ENCODE measurements around the gene RTKN. TPM values are rescaled to one million over a fixed set of nuclear protein-coding genes. Genes with fewer than 3 reads are reported as not detected.

The RTKN gene
- total and polyA plus RNA-seq, 9 of the 15 experiments (the other 6 are each of a cell fraction or from before 2014, with no cell fraction given): 0.14 to 6.9 (median 3.6) TPM

- peak within 1 kb of the TSS; percentile 92 for H3K27ac ChIP-seq (ENCODE audit: extremely low read depth, low read depth, low read length)
- H3K9ac ChIP-seq (ENCODE audit: insufficient read depth in 1 of 2, low read depth in 2 of 2, low read length in 2 of 2): peak within 1 kb of the TSS; percentile 83 to 93
- no peaks in the 10 kb centered on the region for H3K27me3 ChIP-seq (ENCODE audit: control insufficient read depth in 2 of 2, insufficient read depth in 2 of 2, low read length in 2 of 2)
- BruUV-seq (replicated peaks): TSS peak; percentile 94
- peaks cover 8 to 23% of the 10 kb centered on the region in 2 experiments; a peak in 4 of 5 replicates for H3K4me1 ChIP-seq (replicated peaks in 1 of 2; ENCODE audit: control insufficient read depth in 2 of 2, insufficient read depth in 2 of 2, low read length in 2 of 2)
- intact Hi-C loops (cut with micrococcal nuclease): loop anchor here (1.0 to 2.0 kb wide), 5 partner anchors 20 to 104 kb away; partner anchors contain the start of genes AUP1, HTRA2 and INO80B
- under 1% methylated on average over 38 of the region's 50 CpGs for WGBS (ENCODE audit: insufficient coverage, low coverage, missing lambda C conversion rate)
- no peaks in the 10 kb centered on the region for H3K9me1 ChIP-seq (ENCODE audit: control insufficient read depth, insufficient read depth, low read length)
- peaks cover 32% of the 10 kb centered on the region for H3K79me2 ChIP-seq (ENCODE audit: control insufficient read depth, insufficient read depth, low read length)
- CTCF ChIA-PET (ENCODE audit: low intra/inter-chr PET ratio): interaction anchor here (0.6 to 2.0 kb wide), 5 partner anchors 28 to 105 kb away, joined by 3 to 12 read pairs (median 4); partner anchors contain the start of gene INO80B
- POLR2A ChIA-PET: interaction anchor here (0.6 to 3.9 kb wide), 13 partner anchors 11 to 107 kb away, joined by 3 to 28 read pairs (median 5); partner anchors contain the start of genes AUP1, HTRA2, INO80B and MOGS
- H3K4me2 ChIP-seq (ENCODE audit: insufficient read depth, low read length): peak within 1 kb of the TSS; percentile 99
- no peaks in the 10 kb centered on the region for H3K9me3 ChIP-seq (replicated peaks; ENCODE audit: control insufficient read depth, insufficient read depth, low read depth, low read length)
- peak; percentile 95 for ATAC-seq
- H3K4me3 ChIP-seq: peak within 1 kb of the TSS; percentile 86
- H4K20me1 ChIP-seq (replicated peaks; ENCODE audit: control insufficient read depth, insufficient read depth, low read length): no peaks in the 10 kb centered on the region; the same call in 1 of the 2 replicates
- peak within 1 kb of the TSS; percentile 100 for H2AFZ ChIP-seq (ENCODE audit: low read depth, low read length)
- in situ Hi-C loops (cut with MboI): no loop called here
- DNase-seq (ENCODE audit: extremely low read depth in 1 of 4, low spot score in 3 of 4): peak; percentile 90 to 96 (median 91)
- peak; percentile 95 for FAIRE-seq
- H3K36me3 ChIP-seq (ENCODE audit: control insufficient read depth, insufficient read depth, low read length): peaks cover 26% of the 10 kb centered on the region
- TF ChIP-seq NBN (IDR thresholded peaks at IDR 0.05; ENCODE audit: low read depth) (peak; percentile 59; the same call in 1 of the 2 replicates), ZEB2 (IDR thresholded peaks at IDR 0.05) (0 out of 2 replicates have a peak, but pooled peaks have one; percentile 24), CTCF (IDR thresholded peaks at IDR 0.05 in 2 of 3, conservative IDR thresholded peaks at IDR 0.05 in 1 of 3; ENCODE audit: insufficient read depth in 2 of 3, low read depth in 1 of 3, low read length in 3 of 3) (peak; percentile 86 to 95 (median 92)), TBP (optimal IDR thresholded peaks at IDR 0.05; ENCODE audit: low read depth, low read length) (peak; percentile 84), KLF6 (CRISPR knock-in tag; IDR thresholded peaks at IDR 0.05; ENCODE audit: borderline replicate concordance) (peak; percentile 32; the same call in 1 of the 2 replicates), NCOR1 (IDR thresholded peaks at IDR 0.05) (peak; percentile 78), HOMEZ (CRISPR knock-in tag; IDR thresholded peaks at IDR 0.05) (no peak), MEF2A (IDR thresholded peaks at IDR 0.05; ENCODE audit: control insufficient read depth, low read depth, low read length) (no peak), ZNF639 (CRISPR knock-in tag; conservative IDR thresholded peaks at IDR 0.05 in 1 of 2, IDR thresholded peaks at IDR 0.05 in 1 of 2) (peak in 1 of 2 experiments; percentile 59; a peak in 1 of 4 replicates), NEUROD1 (IDR thresholded peaks at IDR 0.05; ENCODE audit: borderline replicate concordance, low read depth, low read length, partially characterized antibody) (peak; percentile 18), ETS1 (conservative IDR thresholded peaks at IDR 0.05; ENCODE audit: control insufficient read depth, low read depth, low read length) (peak; percentile 63), NCOA6 (IDR thresholded peaks at IDR 0.05) (no peak), SP1 (CRISPR knock-in tag; IDR thresholded peaks at IDR 0.05) (peak; percentile 76)
These were observed 41.3 kb upstream of the RTKN start, which contains the start of the genes CCDC142 and TTC31 for GRCh38 chr2:74482801-74483674. Gene CCDC142 (minus strand): TSS chr2:74482998. CDS start chr2:74482837, 161 bp downstream. Gene TTC31 (plus strand): TSS chr2:74483081. CDS start chr2:74483096, 15 bp downstream.

Data from K562 (cell line).